Nephron progenitor cell (in vitro differentiated cells): Measurements from ENCODE around the gene LCNL1.

ENCODE experiments used
- DNase-seq: peaks from one replicate; pipeline ENCODE4 v3.0.0; 2021
- H3K27ac Mint-ChIP-seq: 2 replicates; pipeline ENCODE4 v1.8.0; 2021; ENCODE audit warnings: mild to moderate bottlenecking, moderate library complexity, mixed read lengths
- H3K27me3 Mint-ChIP-seq: 2 replicates; pipeline ENCODE4 v1.8.0; 2021; ENCODE audit warnings: mild to moderate bottlenecking, low read depth, mixed read lengths; ENCODE audit not compliant: poor library complexity
- H3K36me3 Mint-ChIP-seq: 2 replicates; pipeline ENCODE4 v1.8.0; 2021; ENCODE audit warnings: low read depth, mixed read lengths
- H3K4me1 Mint-ChIP-seq: 2 replicates; pipeline ENCODE4 v1.8.0; 2021; ENCODE audit warnings: mixed read lengths
- H3K4me3 Mint-ChIP-seq: 2 replicates; pipeline ENCODE4 v1.8.0; 2021; ENCODE audit warnings: mild to moderate bottlenecking, moderate library complexity, mixed read lengths
- H3K9me3 Mint-ChIP-seq: 2 replicates; pipeline ENCODE4 v1.8.0; 2021; ENCODE audit warnings: mild to moderate bottlenecking, moderate library complexity, mixed read lengths
- CTCF ChIP-seq: fragments of 200-600 bp; sonication (generic); IDR thresholded peaks from 2 replicates; pipeline ENCODE4 v1.5.0; 2021; ENCODE audit warnings: antibody characterized with exemption

The LCNL1 gene

DNA sequence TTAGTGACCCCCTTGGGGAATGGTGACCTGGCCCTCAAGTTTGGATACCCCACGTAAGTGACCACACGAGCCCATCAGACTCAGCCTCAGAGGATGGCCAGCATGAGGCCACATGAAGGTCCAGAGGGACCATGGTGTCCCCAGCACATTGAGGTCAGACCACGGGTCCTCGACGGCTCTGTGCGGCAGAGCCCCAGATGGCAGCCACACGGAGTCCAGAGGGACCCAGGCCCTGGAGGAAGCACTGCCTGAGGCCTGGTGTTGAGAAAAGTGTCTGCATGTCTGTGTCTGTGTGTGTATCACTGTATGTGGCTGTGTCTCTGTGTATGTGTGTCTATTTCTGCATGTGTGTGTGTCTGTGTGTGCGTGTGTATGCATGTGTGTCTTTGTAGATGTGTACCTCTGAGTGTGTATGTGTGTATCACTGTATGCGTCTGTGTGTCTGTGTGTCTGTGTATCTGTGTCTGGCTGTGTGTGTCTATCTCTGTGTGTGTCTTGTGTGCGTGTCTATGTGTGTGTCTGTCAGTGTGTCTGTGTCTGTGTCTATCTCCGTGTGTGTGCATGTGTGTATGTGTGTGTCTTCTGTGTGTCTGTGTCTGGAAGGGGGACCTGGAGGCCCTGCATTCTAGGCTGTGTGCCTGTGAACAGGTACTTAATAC is 992 bp downstream of the LCNL1 start:
- H3K4me1 Mint-ChIP-seq: peaks cover 24% of the 10 kb centered on the region
- no peak for TF ChIP-seq CTCF
- no peaks in the 10 kb centered on the region for H3K9me3 Mint-ChIP-seq
- no peak for DNase-seq
- peak overlapping the region; percentile 0 for H3K4me3 Mint-ChIP-seq
- peaks cover 27% of the 10 kb centered on the region for H3K27me3 Mint-ChIP-seq
- H3K36me3 Mint-ChIP-seq: no peaks in the 10 kb centered on the region
- no peak overlapping the region for H3K27ac Mint-ChIP-seq

GRCh38 chr9:136984464-136985026 is 1.8 kb downstream of the LCNL1 start:
- Mint-ChIP-seq H3K4me3 (no peak overlapping the region), H3K4me1 (peaks cover 32% of the 10 kb centered on the region), H3K27ac (no peak overlapping the region), H3K27me3 (peaks cover 29% of the 10 kb centered on the region), H3K36me3 (no peaks in the 10 kb centered on the region), H3K9me3 (no peaks in the 10 kb centered on the region)
- TF ChIP-seq CTCF: no peak
- DNase-seq: no peak

- H3K36me3 Mint-ChIP-seq: no peaks in the 10 kb centered on the region
- peaks cover 2% of the 10 kb centered on the region for H3K9me3 Mint-ChIP-seq
- peaks cover 33% of the 10 kb centered on the region for H3K27me3 Mint-ChIP-seq
- H3K4me3 Mint-ChIP-seq: no peak overlapping the region
- no peak for TF ChIP-seq CTCF
- peaks cover 35% of the 10 kb centered on the region for H3K4me1 Mint-ChIP-seq
- H3K27ac Mint-ChIP-seq: no peak overlapping the region
- no peak for DNase-seq
These were observed 2.3 kb downstream of the LCNL1 start for GRCh38 chr9:136985027-136985602.

GRCh38 chr9:136985853-136986252 is 3.1 kb downstream of the LCNL1 start:
- peaks cover 31% of the 10 kb centered on the region for H3K4me1 Mint-ChIP-seq
- peaks cover 34% of the 10 kb centered on the region for H3K27me3 Mint-ChIP-seq
- H3K27ac Mint-ChIP-seq: no peak overlapping the region
- H3K9me3 Mint-ChIP-seq: peaks cover 9% of the 10 kb centered on the region
- H3K4me3 Mint-ChIP-seq: no peak overlapping the region
- H3K36me3 Mint-ChIP-seq: no peaks in the 10 kb centered on the region
- no peak for TF ChIP-seq CTCF
- DNase-seq: peak; percentile 5

DNA sequence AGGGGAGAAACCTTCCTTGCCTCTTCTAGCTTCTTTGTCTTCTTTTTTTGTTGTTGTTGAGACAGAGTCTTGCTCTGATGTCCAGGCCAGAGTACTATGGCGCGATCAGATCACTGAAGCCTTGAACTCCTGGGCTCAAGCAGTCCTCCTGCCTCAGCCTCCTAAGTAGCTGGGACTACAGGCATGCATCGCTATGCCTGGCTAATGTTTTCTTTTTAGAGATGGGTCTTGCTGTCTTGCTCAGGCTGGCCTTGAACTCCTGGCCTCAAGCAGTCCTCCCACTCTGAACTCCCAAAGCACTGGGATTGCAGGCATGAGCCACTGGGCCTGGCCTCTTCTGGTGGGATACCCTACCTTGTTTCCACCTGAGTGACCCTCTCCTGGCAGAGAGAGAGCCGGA is 6.1 kb downstream of the LCNL1 start:
- no peak for DNase-seq
- no peak for TF ChIP-seq CTCF
- H3K36me3 Mint-ChIP-seq: no peaks in the 10 kb centered on the region
- peaks cover 18% of the 10 kb centered on the region for H3K9me3 Mint-ChIP-seq
- no peak overlapping the region for H3K4me3 Mint-ChIP-seq
- H3K4me1 Mint-ChIP-seq: peaks cover 28% of the 10 kb centered on the region
- H3K27me3 Mint-ChIP-seq: peaks cover 31% of the 10 kb centered on the region
- H3K27ac Mint-ChIP-seq: no peak overlapping the region
